Transverse colon (tissue), 4 donors: ENCODE measurements around the gene MB21D2. TPM values are rescaled to one million over a fixed set of nuclear protein-coding genes. Genes with fewer than 3 reads are reported as not detected.
A peak's percentile ranks its signal among the peaks of the same experiment; 100 is the strongest.

ENCODE experiments used
- DNase-seq: peaks from one replicate; pipeline ENCODE4 v3.0.0-alpha.2; 2019
- H3K27ac ChIP-seq, 4 donors: fragments of 200-600 bp; sonication (generic); 2 replicates each; pipeline ENCODE4 v1.5.1; 2016 to 2018; ENCODE audit warnings: inconsistent platforms in 4 of 4
- H3K27me3 ChIP-seq: fragments of 200-600 bp; sonication (generic); 2 replicates; pipeline ENCODE4 v1.5.1; 2017; ENCODE audit warnings: inconsistent platforms
- H3K36me3 ChIP-seq, 4 donors: fragments of 200-600 bp; sonication (generic); 2 replicates each; pipeline ENCODE4 v1.5.1; 2017 to 2019; ENCODE audit warnings: inconsistent platforms in 4 of 4
- H3K4me1 ChIP-seq, 4 donors: fragments of 200-600 bp; sonication (generic); 2 replicates each; pipeline ENCODE4 v1.5.1; 2017 to 2020; ENCODE audit warnings: inconsistent platforms in 4 of 4
- H3K4me3 ChIP-seq, 4 donors: fragments of 200-600 bp; sonication (generic); 1 replicate in 1 of 4; 2 replicates in 3 of 4; pipeline versions ENCODE4 v1.5.1 to v1.6.1; 2017 to 2019; ENCODE audit warnings: inconsistent platforms in 4 of 4
- H3K9me3 ChIP-seq, 2 donors: fragments of 200-600 bp; sonication (generic); 2 replicates each; pipeline ENCODE4 v1.5.1; 2017 to 2019; ENCODE audit warnings: inconsistent platforms in 2 of 2
- CTCF ChIP-seq, 5 experiments: fragments of 200-600 bp in 3 of 5; fragments of 450-650 bp in 2 of 5; sonication (generic) in 3 of 5; IDR thresholded peaks; 1 replicate in 2 of 5; 2 replicates in 3 of 5; pipeline ENCODE4 v1.5.1; 2016 to 2017; ENCODE audit warnings: antibody characterized with exemption in 5 of 5, inconsistent platforms in 3 of 5, mild to moderate bottlenecking in 2 of 5, moderate library complexity in 1 of 5
- EP300 ChIP-seq: sonication (generic); formaldehyde crosslinking; IDR thresholded peaks from one replicate; pipeline ENCODE4 v1.6.1; 2017; ENCODE audit warnings: antibody characterized with exemption, low read depth
- POLR2A ChIP-seq: fragments of 450-650 bp; IDR thresholded peaks from one replicate; pipeline ENCODE4 v1.6.1; 2016; ENCODE audit warnings: antibody characterized with exemption, mild to moderate bottlenecking, moderate library complexity
- POLR2AphosphoS5 ChIP-seq, 3 donors: sonication (generic); formaldehyde crosslinking; IDR thresholded peaks; one replicate each; pipeline ENCODE4 v1.6.1; 2016; ENCODE audit warnings: antibody characterized with exemption in 3 of 3
- WGBS, 2 donors: methylation state at CpG; one replicate each; pipeline ENCODE4 v1.1.5; 2018; ENCODE audit warnings: low coverage in 1 of 2; 5-methylcytosine and 5-hydroxymethylcytosine counted together
- in situ Hi-C, 4 donors: fragments of 200-750 bp; cut with MboI; loops; one replicate each; pipeline versions ENCODE4 v1.15.0 to v1.15.1; 2017; ENCODE audit warnings: low sequenced_read_pairs in 3 of 4, low pct_ligation_motif_present in 1 of 4, low pct_unique_long_range_greater_than_20kb in 1 of 4
- intact Hi-C: fragments of 100-400 bp; cut with DNase I; formaldehyde crosslinking; loops from one replicate; pipeline ENCODE4 v1.15.1; 2023; ENCODE audit warnings: low total_unique reads
- total RNA-seq, 4 donors: library from RNA; depleted of rRNA; stranded (reverse); fragments of >200 nt; gene quantifications; one replicate each; pipeline ENCODE4 v1.1.0, GENCODE V29; 2016

The MB21D2 gene
- total RNA-seq, 4 donors from 2014 or later = 1.5 to 8.4 (median 4.2) TPM

GRCh38 chr3:192842138-192842537 is 75.5 kb downstream of the MB21D2 start:
- Histone ChIP-seq H3K36me3 (no peaks in the 10 kb centered on the region), H3K27me3 (no peaks in the 10 kb centered on the region), H3K4me3 (no peak overlapping the region), H3K9me3 (no peaks in the 10 kb centered on the region), H3K27ac (no peak overlapping the region), H3K4me1 (peaks cover 0 to 5% (median 0%) of the 10 kb centered on the region in 4 donors)
- 86 to 87% methylated on average over 8 of the region's 8 CpGs for WGBS, 2 donors
- TF ChIP-seq POLR2AphosphoS5 (IDR thresholded peaks at IDR 0.05) = no peak
- TF ChIP-seq POLR2A = no peak
- TF ChIP-seq CTCF (IDR thresholded peaks at IDR 0.05) = no peak
- no peak for TF ChIP-seq EP300
- no peak for DNase-seq
- intact Hi-C loops (no loop called here), in situ Hi-C loops (no loop called here)

- Histone ChIP-seq H3K9me3 (no peaks in the 10 kb centered on the region), H3K4me3 (no peak overlapping the region)
- no peak for DNase-seq
Observed at GRCh38 chr3:192841428-192841827, 76.2 kb downstream of the MB21D2 start.

GRCh38 chr3:192840143-192840836 is 77.4 kb downstream of the MB21D2 start:
- 89 to 95% methylated on average over 10 of the region's 10 CpGs for WGBS, 2 donors
- in situ Hi-C loops = no loop called here
- Histone ChIP-seq H3K36me3 (no peaks in the 10 kb centered on the region), H3K4me1 (peaks cover 0 to 16% (median 6%) of the 10 kb centered on the region in 4 donors), H3K9me3 (no peaks in the 10 kb centered on the region), H3K27me3 (no peaks in the 10 kb centered on the region), H3K4me3 (no peak overlapping the region), H3K27ac (no peak overlapping the region)
- DNase-seq = no peak
- TF ChIP-seq CTCF (IDR thresholded peaks at IDR 0.05) (no peak), POLR2A (no peak), EP300 (no peak), POLR2AphosphoS5 (IDR thresholded peaks at IDR 0.05) (no peak)
- intact Hi-C loops = no loop called here

More at GRCh38 chr3:192841428-192841827, 76.2 kb downstream of the MB21D2 start:
- intact Hi-C loops (no loop called here), in situ Hi-C loops (no loop called here)
- Histone ChIP-seq H3K4me1 (peaks cover 0 to 9% (median 3%) of the 10 kb centered on the region in 4 donors), H3K27me3 (no peaks in the 10 kb centered on the region), H3K27ac (no peak overlapping the region), H3K36me3 (no peaks in the 10 kb centered on the region)
- no peak for TF ChIP-seq CTCF (IDR thresholded peaks at IDR 0.05)
- no peak for TF ChIP-seq POLR2AphosphoS5 (IDR thresholded peaks at IDR 0.05)
- no peak for TF ChIP-seq EP300
- no peak for TF ChIP-seq POLR2A
- 87 to 100% methylated on average over 3 to 6 of the region's 6 CpGs for WGBS, 2 donors

- intact Hi-C loops = no loop called here
- 79% methylated on average over 7 of the region's 7 CpGs; no CpG with 5 or more reads in 1 of the 2 donors for WGBS, 2 donors
- peak; percentile 12 for DNase-seq
- TF ChIP-seq POLR2AphosphoS5 (IDR thresholded peaks at IDR 0.05) (peak in 2 of 3 donors; percentile 19 to 45), CTCF (IDR thresholded peaks at IDR 0.05) (no peak), EP300 (no peak), POLR2A (no peak)
- Histone ChIP-seq H3K4me3 (no peak overlapping the region), H3K9me3 (no peaks in the 10 kb centered on the region), H3K27ac (peak overlapping the region in 3 of 4 donors; percentile 2 to 48 (median 28)), H3K27me3 (no peaks in the 10 kb centered on the region), H3K4me1 (peaks cover 0 to 18% (median 10%) of the 10 kb centered on the region in 4 donors), H3K36me3 (no peaks in the 10 kb centered on the region)
- in situ Hi-C loops = no loop called here
Observed at GRCh38 chr3:192835818-192836815, 81.5 kb downstream of the MB21D2 start.
